PC-9 (cell line): ENCODE measurements around the gene ALKBH4.

Experiments used
- EZH2 ChIP-seq: fragments of 200-600 bp; sonication (generic); IDR thresholded peaks from 2 replicates; pipeline ENCODE4 v1.8.0; 2017; ENCODE audit warnings: antibody characterized with exemption, low read depth
- TF ChIP-seq, protein P1 (sequence below): fragments of 200-600 bp; sonication (generic); conservative IDR thresholded peaks from 2 replicates; pipeline ENCODE4 v1.6.1; 2017; ENCODE audit warnings: mixed run types, antibody characterized with exemption, mild to moderate bottlenecking, moderate library complexity

DNA sequence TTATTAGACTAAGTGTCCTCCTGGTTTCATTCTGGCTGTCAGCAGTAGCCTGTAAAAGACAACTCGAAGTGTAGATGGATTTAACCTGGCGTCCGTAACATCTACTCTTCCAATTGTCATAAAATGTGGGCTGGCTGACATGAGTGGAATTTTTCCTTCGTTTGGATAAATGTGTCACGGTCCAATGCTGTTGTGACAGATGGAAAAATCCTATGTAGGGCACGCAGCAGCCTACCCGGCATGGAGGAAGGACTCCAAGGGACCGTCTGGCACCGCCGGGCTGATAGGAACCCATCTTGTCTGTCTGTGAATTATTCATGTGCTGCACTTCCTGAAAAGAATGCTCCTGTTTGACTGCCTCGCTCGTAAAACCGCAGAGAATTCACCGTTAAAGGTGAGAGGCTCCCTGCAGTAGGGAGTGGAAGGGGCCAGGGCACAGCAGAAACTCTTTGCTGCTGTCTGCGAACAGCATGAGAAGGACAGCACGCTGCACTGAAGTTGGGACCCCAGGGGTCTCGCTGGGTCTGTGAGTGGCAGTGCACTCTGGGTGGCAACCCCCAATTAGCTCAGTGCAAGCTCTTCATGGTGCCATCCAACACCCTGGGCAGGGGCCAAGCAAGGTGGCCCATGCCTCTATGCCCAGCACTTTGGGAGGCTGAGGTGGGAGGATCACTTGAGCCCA lies 32.9 kb downstream of the ALKBH4 start:
- TF ChIP-seq, protein P1, sequence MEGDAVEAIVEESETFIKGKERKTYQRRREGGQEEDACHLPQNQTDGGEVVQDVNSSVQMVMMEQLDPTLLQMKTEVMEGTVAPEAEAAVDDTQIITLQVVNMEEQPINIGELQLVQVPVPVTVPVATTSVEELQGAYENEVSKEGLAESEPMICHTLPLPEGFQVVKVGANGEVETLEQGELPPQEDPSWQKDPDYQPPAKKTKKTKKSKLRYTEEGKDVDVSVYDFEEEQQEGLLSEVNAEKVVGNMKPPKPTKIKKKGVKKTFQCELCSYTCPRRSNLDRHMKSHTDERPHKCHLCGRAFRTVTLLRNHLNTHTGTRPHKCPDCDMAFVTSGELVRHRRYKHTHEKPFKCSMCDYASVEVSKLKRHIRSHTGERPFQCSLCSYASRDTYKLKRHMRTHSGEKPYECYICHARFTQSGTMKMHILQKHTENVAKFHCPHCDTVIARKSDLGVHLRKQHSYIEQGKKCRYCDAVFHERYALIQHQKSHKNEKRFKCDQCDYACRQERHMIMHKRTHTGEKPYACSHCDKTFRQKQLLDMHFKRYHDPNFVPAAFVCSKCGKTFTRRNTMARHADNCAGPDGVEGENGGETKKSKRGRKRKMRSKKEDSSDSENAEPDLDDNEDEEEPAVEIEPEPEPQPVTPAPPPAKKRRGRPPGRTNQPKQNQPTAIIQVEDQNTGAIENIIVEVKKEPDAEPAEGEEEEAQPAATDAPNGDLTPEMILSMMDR: no peak
- no peak for TF ChIP-seq EZH2
